MG63 (cell line): Measurements from ENCODE around the gene ACOX3. TPM values are rescaled to one million over a fixed set of nuclear protein-coding genes. Genes with fewer than 3 reads are reported as not detected.

Source experiments
- DNase-seq: peaks from one replicate; pipeline ENCODE4 v3.0.0-alpha.2; 2020
- H3K27me3 ChIP-seq: fragments of 250-450 bp; sonication (Bioruptor Pico); 2 replicates; pipeline ENCODE4 v1.5.1; 2020; ENCODE audit warnings: mild to moderate bottlenecking, moderate library complexity
- H3K36me3 ChIP-seq: fragments of 250-450 bp; sonication (Bioruptor Pico); 2 replicates; pipeline ENCODE4 v1.5.1; 2020; ENCODE audit warnings: mild to moderate bottlenecking, moderate library complexity
- H3K4me3 ChIP-seq: fragments of 250-450 bp; sonication (Bioruptor Pico); 2 replicates; pipeline ENCODE4 v1.5.1; 2020; ENCODE audit warnings: mild to moderate bottlenecking, moderate library complexity
- H3K9me3 ChIP-seq: fragments of 250-450 bp; sonication (Bioruptor Pico); 2 replicates; pipeline ENCODE4 v1.5.1; 2020; ENCODE audit warnings: mild to moderate bottlenecking, moderate library complexity
- total RNA-seq: library from RNA; depleted of rRNA; stranded (reverse); fragments of >200 nt; shearing (Covaris generic); gene quantifications from 2 replicates; pipeline ENCODE4 v1.2.3, GENCODE V29; 2014; ENCODE audit warnings: low replicate concordance; rRNA removed

The ACOX3 gene
- total RNA-seq, 1 experiment from 2014 or later: 20.3 TPM

DNA sequence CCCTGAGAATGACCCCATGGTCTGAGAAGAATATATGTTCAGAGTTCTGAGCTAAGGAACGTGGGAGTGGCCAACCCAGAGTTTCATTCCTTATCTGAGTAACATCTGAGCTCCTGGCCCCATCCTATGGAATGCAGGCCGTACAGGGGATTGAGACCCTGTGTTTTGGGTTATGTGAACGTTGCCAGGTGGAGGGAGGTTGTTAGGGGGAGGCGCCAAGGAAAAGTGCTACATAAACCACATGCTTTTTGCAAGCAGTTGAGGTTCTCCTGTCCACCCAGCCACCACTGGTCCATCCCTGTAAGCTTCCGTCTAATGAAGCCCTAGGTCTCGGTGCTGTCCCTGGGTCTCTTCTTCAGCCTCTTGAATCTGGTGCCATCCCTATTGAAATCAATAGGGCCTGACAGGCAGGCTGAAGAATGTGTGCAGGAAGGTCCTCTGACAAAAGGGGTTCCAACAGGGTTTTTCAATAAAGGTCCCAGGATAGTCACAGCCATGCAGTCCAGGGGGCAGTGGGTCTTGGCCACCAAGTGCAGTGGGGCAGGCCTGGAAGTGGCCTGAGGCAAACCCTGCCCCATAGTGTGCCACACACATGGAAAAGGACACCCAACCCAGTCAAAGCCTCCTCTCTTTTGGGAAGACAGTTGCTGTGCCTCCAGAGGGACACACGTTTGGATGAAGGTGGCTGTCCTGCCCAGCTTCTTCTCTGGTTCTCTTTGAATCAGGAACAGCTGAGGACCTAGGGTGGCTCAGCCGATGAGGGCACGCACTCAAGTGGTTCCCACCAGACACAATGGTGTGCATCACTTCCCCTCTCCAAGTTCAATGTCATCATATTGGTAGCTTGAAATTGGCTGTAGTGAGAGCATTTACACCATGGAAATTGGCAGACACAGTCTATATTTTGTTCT is 117.5 kb downstream of the ACOX3 start:
- Histone ChIP-seq H3K27me3 (no peaks in the 10 kb centered on the region), H3K4me3 (no peak overlapping the region), H3K36me3 (no peaks in the 10 kb centered on the region), H3K9me3 (0 out of 2 replicates have a peak, but pooled peaks cover 2% of the 10 kb centered on the region)
- DNase-seq: no peak

DNA sequence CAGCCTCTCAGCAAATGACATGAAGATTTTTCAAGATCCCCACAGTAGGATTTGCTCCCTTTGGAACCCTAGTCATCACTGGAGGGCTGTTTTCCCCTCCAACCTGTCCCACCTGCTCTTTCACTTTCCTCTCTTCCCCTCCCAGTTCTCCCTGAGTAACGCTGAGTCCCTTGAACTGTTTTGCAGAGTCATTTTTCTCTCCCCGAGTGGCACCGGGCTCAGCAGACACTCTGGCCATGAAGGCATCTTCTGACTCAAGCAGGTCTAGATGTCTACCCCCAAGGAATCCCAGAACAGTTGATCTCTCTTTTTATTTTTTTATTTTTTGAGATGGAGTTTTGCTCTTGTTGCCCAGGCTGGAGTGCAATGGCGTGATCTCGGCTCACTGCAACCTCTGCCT is 118.8 kb downstream of the ACOX3 start:
- Histone ChIP-seq H3K9me3 (0 out of 2 replicates have a peak, but pooled peaks cover 2% of the 10 kb centered on the region), H3K4me3 (no peak overlapping the region)
- DNase-seq: no peak

DNA sequence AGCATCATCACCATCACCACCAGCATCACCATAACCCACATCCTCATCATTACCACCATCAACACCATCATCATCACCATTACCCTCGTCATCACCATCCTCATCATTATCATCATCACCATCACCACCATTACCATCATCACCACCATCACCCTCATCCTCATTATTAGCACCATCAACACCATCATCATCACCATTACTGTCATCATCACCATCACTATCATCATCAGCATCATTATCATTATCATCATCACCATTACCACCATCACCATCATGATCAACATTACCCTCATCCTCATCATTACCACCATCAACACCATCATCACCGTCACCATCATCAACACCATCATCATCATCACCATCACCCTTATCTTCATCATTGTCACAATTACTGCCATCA is 119.3 kb downstream of the ACOX3 start:
- no peak for DNase-seq
- Histone ChIP-seq H3K4me3 (no peak overlapping the region), H3K27me3 (no peaks in the 10 kb centered on the region), H3K9me3 (no peaks in the 10 kb centered on the region), H3K36me3 (no peaks in the 10 kb centered on the region)

More for the DNA sequence above, 118.8 kb downstream of the ACOX3 start:
- H3K27me3 ChIP-seq: no peaks in the 10 kb centered on the region
- H3K36me3 ChIP-seq: no peaks in the 10 kb centered on the region

DNA sequence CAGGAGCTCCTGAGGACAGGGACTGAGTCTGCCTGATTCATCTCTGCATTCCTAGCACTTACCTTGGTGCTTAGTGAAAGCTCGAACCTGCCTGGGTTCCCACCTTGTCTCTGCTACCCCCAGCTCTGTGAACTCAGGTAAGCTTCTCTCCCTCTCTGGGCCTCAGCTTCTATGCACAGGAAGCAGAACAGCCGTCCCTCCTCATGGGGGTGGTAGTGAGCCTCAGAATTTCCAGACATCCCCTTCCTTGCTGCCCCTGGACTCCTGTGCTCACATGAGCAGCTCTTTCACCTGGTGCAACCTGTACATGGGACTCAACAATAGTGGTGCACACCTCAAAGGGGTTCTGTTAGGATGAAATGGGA is 120.2 kb downstream of the ACOX3 start:
- no peaks in the 10 kb centered on the region for H3K36me3 ChIP-seq
- no peaks in the 10 kb centered on the region for H3K27me3 ChIP-seq
- no peak overlapping the region for H3K4me3 ChIP-seq
- DNase-seq: no peak
- no peaks in the 10 kb centered on the region for H3K9me3 ChIP-seq

DNA sequence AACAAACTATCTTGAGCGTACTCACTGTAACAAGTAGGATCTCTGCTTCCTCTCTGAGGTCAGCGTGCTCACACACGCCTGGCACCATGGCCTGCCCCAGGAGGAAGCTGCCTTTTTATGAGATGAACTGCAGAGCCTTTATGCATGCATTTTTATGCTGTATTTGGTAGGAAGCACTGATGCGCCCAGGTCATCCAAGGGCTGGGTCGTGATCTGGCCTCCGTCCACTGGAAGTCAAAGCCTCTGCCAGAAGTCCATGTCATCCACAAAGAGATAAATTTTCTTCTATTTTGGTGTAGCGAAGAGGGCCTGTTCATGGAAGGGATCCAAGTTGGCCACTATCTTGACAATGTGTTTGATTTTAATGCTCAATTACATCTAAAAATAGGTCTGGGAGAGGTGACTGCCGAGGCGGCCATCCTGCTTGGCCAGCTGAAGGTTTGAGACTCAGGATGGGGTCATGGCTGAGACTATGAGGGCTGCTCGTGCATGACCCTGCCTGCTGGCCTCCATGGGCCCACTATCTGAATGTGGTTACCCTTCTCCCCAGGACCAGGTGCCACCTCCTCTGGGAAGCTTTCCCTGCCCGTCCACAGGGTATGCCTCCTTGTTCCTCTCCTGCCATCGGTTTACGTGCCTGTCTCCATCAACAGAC is 120.7 kb downstream of the ACOX3 start:
- Histone ChIP-seq H3K27me3 (no peaks in the 10 kb centered on the region), H3K4me3 (no peak overlapping the region), H3K9me3 (no peaks in the 10 kb centered on the region), H3K36me3 (no peaks in the 10 kb centered on the region)
- peak; percentile 80 for DNase-seq

DNA sequence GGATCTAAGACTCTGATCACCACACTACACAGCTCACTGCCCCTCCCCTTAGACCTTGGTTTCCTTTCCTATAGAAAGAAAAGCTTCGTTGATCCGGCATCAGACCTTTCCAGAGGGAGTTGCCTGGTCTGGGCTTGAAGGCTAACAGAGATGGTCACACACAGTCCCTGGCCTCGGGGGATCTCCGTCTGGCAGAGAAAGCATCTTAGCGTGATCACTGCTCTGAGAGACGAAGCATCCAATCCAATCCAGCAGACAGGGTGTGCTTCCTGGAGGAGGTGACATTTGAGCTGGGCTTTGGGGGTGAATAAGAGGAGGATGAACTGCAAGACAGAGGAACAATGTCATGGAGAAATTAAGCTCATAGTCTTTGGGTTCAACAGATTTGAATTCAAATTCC is 121.5 kb downstream of the ACOX3 start:
- no peaks in the 10 kb centered on the region for H3K36me3 ChIP-seq
- no peak overlapping the region for H3K4me3 ChIP-seq
- no peaks in the 10 kb centered on the region for H3K27me3 ChIP-seq
- no peaks in the 10 kb centered on the region for H3K9me3 ChIP-seq
- DNase-seq: no peak

DNA sequence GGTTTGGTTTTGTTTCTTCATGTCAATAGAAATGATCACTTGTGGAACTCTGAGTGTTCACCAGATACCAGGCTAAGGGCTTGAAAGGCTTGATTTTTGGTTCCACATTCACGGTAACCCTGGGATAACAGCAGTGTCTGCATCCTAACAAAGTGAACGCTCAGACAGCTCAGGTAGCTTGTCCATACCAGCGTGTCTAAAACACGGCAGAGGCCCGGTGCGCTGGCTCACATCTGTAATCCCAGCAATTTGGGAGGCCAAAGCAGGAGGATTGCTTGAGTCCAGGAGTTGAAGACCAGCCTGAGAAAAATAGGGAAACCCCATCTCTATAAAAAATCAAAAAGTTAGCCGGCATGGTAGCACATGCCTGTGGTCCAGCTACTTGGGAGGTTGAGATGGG is 122.0 kb downstream of the ACOX3 start:
- DNase-seq: no peak
- H3K36me3 ChIP-seq: no peaks in the 10 kb centered on the region
- no peaks in the 10 kb centered on the region for H3K9me3 ChIP-seq
- no peaks in the 10 kb centered on the region for H3K27me3 ChIP-seq
- no peak overlapping the region for H3K4me3 ChIP-seq

DNA sequence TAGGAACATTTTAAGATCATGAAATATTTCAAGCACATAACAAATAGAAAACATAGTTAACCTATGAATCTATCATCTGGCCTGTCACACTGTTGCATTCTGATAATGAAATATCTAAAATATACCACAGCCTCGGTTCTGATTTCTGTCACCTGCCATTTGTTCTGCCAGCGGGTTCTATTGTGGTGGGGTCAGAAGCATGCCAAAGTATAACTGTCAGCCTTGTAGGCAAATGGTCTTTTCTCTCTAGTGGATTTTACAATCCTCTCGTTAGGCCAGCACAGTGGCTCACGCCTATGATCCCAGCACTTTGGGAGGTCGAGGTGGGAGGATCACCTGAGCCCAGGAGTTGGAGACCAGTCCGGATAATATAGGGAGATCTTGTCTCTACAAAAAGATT is 123.0 kb downstream of the ACOX3 start:
- Histone ChIP-seq H3K9me3 (0 out of 2 replicates have a peak, but pooled peaks cover 2% of the 10 kb centered on the region), H3K4me3 (no peak overlapping the region), H3K36me3 (no peaks in the 10 kb centered on the region), H3K27me3 (no peaks in the 10 kb centered on the region)
- no peak for DNase-seq

DNA sequence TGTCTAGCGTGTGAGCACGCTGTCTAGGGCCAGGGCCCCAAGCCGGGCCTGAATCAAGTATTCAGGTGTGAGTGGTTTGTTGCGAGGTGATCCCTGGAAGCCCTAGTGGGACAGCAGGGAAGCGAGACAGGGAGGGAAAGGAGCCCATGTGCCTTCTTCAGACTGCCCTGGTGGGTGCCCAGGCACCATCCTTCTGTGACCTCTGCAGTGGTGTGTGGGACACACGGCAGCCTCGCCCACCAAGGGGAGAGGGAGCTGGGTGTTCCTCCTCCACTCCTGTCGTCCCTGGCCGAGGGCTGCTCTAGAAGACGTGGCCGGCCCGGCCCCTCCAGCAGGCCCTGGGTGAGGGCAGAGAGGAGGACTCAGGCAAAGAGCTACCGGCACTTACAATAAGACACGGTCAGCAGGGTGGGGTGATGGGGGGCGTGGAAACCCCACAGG is 123.6 kb downstream of the ACOX3 start:
- Histone ChIP-seq H3K27me3 (no peaks in the 10 kb centered on the region), H3K4me3 (no peak overlapping the region), H3K36me3 (no peaks in the 10 kb centered on the region), H3K9me3 (0 out of 2 replicates have a peak, but pooled peaks cover 2% of the 10 kb centered on the region)
- DNase-seq: no peak

Other genes starting within 250 kb of the ACOX3 start
- gene SH3TC1, start 241.4 kb downstream of the ACOX3 start, total RNA-seq: 2.5 and 7.4 TPM in 2 replicates
- 0.15 and 1.3 TPM in 2 replicates for gene HTRA3, start 171.0 kb downstream of the ACOX3 start, total RNA-seq
- gene TRMT44, start 54 bp upstream of the ACOX3 start, total RNA-seq: 3.2 and 13.4 TPM in 2 replicates
- gene GPR78, start 139.7 kb upstream of the ACOX3 start, total RNA-seq: 0.33 TPM in 1 of 2 replicates, not detected in the other
- gene CPZ, start 152.0 kb upstream of the ACOX3 start, total RNA-seq: 1.1 TPM in 1 of 2 replicates, not detected in the other